Fibroblast of skin of back (primary cell): Measurements from ENCODE around the gene LRP6.
"Not testable (repeated sequence)": the region's sequence is repeated elsewhere in the genome, so short reads cannot be mapped to it uniquely, and the experiment has no call there.

Source experiments
- DNase-seq: peaks from one replicate; pipeline ENCODE4 v3.0.0-alpha.2; 2013

Gene LRP6

GRCh38 chr12:12178559-12178958 is 88.3 kb downstream of the LRP6 start:
- no peak for DNase-seq

- DNase-seq, result no peak
Observed at GRCh38 chr12:12176402-12176801, 90.4 kb downstream of the LRP6 start.

DNA sequence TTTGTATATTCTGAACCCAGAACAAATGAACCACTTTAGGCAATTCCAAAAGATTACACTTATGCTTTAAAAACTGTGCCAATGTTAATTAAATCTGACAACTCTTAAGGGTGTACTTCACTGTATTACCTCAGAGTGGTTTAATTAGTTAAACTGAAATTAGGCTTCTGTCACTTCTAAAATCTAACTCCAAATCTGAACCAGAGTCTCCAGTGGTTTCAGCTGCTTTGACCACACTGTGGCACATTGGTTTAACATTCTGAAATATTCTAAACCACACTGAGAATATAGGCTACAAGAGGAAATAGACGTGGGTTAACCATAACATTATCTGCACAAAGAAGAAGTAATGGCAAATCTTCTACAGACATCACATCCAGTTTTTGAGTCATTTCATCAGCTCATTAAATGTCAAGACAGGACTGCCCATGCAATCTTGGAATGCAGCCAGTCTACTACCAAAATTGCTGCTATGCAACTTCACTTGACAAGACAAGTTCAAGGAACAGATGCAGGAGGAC is 94.8 kb downstream of the LRP6 start:
- peak; percentile 53 for DNase-seq

DNA sequence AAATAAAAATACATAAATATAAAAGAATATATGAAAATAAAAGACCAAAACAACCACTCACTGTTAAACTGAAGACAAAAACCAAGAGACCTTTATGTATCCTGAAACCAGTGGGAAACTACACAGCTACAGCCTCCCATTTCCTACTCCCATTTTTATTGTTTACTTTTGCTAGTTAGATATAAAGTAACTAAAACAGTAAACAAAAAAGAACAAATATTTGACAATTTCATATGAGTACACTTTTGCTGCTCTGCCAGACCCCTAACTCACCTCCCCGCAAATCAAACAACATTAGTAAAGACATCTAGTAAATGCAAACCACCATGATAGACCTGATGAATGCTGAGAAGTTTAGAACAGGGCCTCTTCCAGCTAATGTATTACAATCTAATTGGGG is 99.0 kb downstream of the LRP6 start:
- no peak for DNase-seq

GRCh38 chr12:12166751-12167150 is 100.1 kb downstream of the LRP6 start:
- no peak for DNase-seq

DNA sequence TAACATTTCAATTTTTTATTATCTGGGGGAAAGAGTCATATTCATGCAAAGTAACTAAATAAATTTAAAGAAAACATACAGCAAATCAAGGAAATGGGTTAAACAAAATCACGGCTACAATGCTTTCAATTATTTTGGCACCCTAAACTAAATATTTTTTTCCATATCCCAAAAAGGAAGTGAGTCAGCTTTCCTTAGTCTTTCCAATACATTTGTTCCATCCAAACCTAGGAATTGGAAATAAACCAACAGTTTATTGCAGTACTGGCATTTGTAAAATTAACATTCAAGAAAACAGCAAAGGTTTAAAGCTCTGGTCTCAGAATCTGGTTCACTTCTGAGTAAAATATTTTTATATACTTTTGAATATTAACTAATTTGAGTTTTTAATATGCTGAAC is 106.9 kb downstream of the LRP6 start:
- peak; percentile 27 for DNase-seq

- no peak for DNase-seq
Observed at GRCh38 chr12:12158858-12159257, 108.0 kb downstream of the LRP6 start.

- DNase-seq, result no peak
Observed at GRCh38 chr12:12157424-12157823, 109.4 kb downstream of the LRP6 start.

DNA sequence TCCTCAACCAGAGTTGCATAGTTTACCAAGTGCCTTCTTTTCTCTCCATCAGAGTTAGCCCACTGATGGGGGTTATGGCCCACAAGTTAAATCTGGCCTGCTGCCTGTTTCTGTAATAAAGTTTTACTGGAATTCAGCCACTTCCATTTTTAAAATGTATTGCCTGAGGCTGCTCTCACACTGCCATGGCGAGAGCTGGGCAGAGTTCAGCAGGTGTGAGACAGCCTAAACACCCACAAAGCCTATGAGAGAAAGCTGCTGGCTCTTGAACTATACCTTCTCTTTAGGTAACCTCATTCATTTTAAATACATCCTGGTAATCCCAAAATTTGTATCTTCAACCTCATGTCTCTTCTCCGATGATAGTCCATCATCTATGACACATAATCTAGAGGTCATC is 110.0 kb downstream of the LRP6 start:
- DNase-seq, result no peak

- DNase-seq, result no peak
Observed at GRCh38 chr12:12156116-12156515, 110.7 kb downstream of the LRP6 start.

DNA sequence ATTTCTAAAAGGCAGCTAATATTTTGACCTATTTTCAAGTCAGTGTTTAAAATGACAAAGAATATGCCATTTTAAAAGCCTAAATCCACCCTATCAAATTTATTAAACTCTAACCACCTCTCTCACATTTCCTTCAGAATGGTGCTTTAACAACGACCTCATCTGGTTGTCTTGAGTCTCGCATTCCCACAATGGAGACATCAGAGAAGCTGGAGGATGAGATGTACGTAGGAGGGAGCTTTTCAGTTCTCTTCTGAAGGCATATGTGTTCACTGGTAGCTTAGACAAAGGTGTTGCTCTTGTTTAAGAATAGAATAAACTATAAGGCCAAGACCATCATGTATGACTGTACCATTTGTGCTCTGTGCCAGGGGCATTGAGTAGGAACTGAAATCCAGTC is 113.2 kb downstream of the LRP6 start:
- no peak for DNase-seq

DNA sequence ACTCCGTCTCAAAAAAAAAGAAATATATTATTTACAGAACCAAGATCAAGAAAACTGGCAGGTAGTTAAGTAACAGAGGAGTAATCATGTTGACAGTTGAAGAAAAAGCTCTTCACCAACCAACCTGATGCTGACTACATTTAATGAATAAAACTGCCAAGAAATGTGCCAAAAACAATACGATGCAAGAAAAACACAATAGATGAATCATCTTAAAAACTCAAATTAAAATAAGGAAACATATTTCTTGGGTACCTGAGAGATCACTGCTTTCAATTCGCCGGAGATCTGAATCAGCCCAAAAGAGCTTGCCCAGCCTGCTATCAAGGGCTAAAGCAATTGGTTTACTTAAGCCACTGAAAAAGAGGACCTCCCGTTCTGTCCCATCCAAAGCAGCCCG is 119.7 kb downstream of the LRP6 start:
- no peak for DNase-seq

GRCh38 chr12:12144531-12144930 is 122.3 kb downstream of the LRP6 start:
- not testable (repeated sequence) for DNase-seq

DNA sequence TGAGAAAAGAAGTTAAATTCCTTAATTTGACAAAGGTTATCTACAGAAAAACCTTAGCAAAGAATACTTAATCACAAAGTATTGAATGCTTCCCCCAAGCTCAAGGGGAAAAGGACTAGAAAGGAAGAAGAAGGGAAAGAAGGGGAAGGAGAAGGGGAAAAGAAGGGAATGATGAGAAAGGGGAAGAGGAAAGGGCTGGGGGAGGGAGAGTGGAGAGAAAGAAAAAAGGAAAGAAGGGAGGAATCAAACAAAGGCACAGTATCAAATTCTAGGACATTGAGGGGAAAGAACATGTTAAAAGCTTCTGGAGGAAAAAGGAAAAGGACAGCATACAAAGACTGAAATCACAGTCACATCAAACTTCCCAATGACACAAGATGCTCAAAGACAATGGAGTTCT is 125.8 kb downstream of the LRP6 start:
- no peak for DNase-seq

DNA sequence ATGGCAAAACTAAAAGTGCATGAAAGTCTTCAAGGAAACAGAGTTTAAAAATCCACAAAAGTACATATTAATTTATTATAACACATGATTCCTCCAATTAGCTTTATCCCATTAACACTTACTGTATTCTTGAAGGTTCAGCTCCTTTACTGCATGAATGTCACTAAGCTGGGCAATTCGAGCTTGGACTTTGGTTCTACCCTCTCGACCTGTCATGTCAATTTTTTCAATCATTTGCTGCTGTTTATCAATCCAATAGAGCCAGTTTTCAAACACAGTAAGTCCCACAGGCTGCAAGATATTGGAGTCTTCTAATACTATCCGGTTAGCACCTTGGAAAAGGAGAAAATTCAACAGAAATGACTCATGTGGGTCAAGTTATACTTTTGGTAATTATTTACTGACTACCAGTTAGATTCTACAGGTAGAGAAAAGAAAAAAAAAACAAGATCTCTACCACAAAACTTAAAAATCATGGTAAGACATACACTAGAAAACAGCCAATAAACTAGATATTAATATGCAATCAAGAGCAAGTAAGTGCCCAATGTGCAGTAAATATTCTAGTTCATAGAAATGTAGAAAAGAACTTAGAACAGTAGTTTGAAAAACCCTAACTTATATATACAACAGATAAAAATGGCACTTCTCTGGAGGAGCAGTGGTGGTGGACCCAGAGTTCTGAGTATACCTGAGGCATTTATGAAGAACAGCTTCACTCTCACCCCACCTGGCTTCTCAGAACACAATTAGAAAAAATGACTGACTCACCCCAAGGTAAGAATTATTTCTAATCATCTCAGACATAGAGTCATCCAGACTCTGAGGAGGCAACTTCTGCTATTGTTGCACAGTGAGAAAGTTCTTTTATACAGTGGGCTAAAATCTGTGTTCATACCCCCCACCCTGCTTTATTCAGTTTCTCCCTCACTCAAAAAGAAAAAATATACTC is 128.4 kb downstream of the LRP6 start:
- DNase-seq, result no peak

DNA sequence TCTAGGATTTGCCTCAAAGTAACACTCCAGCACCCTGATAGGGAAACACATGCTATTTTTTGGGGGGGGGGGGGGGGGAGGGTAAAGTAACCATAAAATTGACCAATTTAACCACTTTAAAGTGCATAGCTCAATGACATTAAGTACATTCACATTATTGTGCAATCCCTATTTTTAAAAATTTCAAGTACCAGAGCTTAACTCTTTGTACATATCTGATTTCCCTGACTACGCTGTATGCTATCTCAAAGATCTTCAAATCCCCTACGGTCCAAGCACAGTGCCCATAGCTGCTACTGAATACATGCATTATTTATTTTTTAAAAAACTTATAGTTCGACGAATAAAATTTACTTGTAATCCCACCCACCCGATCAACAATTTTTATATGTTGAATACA is 133.1 kb downstream of the LRP6 start:
- DNase-seq, result no peak

GRCh38 chr12:12133259-12133658 is 133.6 kb downstream of the LRP6 start:
- no peak for DNase-seq

DNA sequence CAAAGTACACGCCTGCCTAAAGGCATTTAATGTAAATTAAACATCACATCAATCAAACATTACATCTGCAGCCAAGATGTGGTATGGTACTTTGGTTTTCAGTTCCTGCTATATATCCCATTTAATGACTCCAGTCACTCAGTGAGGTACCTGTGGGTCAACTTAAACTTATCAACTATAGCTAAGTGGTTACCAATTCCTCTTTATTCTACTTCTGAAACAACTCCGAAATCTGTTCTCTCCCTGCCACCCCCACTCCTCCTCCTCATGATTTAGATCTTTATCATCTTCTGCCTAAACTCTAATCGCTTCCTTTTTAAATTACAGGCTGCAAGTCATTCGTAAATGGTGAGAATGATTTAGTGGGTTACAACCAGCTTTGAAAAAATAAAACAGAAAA is 138.2 kb downstream of the LRP6 start:
- no peak for DNase-seq

DNA sequence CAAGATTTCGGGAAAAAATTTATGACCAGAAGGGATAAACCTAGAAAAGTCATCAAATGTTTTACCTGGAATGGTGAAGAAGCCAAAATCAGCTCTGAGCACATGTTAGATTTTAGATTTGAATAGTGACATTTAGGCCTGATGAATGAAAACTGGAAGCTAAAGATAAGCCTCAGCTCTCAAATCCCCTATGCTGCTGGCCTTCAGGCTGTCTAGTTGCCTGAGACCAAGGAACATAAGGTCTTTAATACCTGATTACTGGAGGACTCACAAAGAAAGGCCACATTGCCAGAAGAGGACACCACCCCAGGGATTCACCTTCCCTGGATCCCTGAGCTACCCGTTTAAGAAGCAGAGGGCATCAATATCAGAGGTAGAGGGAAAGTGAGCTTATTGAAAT is 139.5 kb downstream of the LRP6 start:
- DNase-seq, result no peak

- DNase-seq, result no peak
Observed at GRCh38 chr12:12126551-12126950, 140.3 kb downstream of the LRP6 start.

- no peak for DNase-seq
Observed at GRCh38 chr12:12123036-12123604, 143.7 kb downstream of the LRP6 start.

GRCh38 chr12:12121061-12121460 is 145.8 kb downstream of the LRP6 start:
- no peak for DNase-seq

- no peak for DNase-seq
Observed at GRCh38 chr12:12116677-12117076, 150.2 kb downstream of the LRP6 start.

DNA sequence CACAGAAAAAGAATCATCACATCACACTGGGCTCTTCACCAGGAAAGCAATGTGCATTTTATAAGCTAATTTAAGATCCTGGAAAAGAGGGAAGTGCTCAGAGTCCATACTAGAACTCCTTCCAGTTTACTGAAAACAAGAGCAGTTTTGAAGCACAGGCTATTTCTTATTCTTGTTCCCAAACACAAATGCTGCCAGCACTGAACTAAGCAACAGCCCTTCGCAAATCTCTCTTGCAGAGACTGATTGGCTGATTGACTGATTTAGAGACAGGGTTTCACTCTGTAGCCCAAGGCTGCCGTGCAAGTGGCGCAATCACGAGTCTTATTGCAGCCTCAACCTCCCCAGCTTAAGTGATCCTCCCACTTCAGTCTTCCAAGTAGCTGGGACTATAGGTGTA is 151.3 kb downstream of the LRP6 start:
- no peak for DNase-seq
